Stomach smooth muscle (tissue), 2 donors: ENCODE data around the gene BRAF.
"Not testable (repeated sequence)": the region's sequence is repeated elsewhere in the genome, so short reads cannot be mapped to it uniquely, and the experiment has no call there.

Experiments used
- H3K27ac ChIP-seq: one replicate; pipeline ENCODE4 v1.7.0; 2013; ENCODE audit warnings: mild to moderate bottlenecking, low read length, inconsistent platforms
- H3K27me3 ChIP-seq, 2 donors: one replicate each; pipeline ENCODE4 v1.7.0; 2013; ENCODE audit warnings: low read length in 2 of 2; ENCODE audit not compliant: insufficient read depth in 2 of 2, control insufficient read depth in 1 of 2
- H3K36me3 ChIP-seq, 2 donors: one replicate each; pipeline ENCODE4 v1.7.0; 2013; ENCODE audit warnings: low read length in 2 of 2; ENCODE audit not compliant: control insufficient read depth in 2 of 2, insufficient read depth in 2 of 2
- H3K4me1 ChIP-seq: one replicate; pipeline ENCODE4 v1.7.0; 2013; ENCODE audit warnings: low read length; ENCODE audit not compliant: control insufficient read depth, insufficient read depth
- H3K4me3 ChIP-seq, 2 donors: one replicate each; pipeline ENCODE4 v1.7.0; 2013; ENCODE audit warnings: low read length in 2 of 2
- H3K9ac ChIP-seq, 2 donors: one replicate each; pipeline ENCODE4 v1.7.0; 2013; ENCODE audit warnings: low read length in 2 of 2, mild to moderate bottlenecking in 1 of 2
- H3K9me3 ChIP-seq, 2 donors: one replicate each; pipeline ENCODE4 v1.7.0; 2013; ENCODE audit warnings: low read length in 2 of 2; ENCODE audit not compliant: control insufficient read depth in 2 of 2
- donor health status: healthy.
- donor health status: Pancreatic carcinoma.

The BRAF gene

DNA sequence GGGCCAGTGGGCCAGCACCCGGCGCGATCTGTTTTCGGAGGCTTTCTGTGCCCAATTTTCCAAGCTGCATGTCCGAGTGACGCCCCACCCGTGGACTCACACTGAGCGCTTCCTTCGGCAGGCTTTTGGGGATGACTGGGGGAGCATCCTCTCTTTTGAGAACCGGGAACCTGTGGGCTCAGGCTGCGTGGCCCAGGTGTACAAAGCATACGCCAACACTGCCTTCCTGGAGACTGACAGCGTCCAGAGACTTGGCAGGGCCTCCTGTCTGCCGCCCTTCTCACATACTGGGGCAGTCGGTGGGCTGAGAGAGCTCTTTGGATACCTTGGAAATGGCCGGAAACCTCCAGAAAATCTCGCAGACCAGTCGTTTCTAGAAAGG lies 251.0 kb downstream of the BRAF start:
- Histone ChIP-seq H3K36me3 (peaks cover 0 to 7% of the 10 kb centered on the region in 2 donors), H3K4me3 (peak overlapping the region; percentile 66 to 82), H3K9me3 (no peaks in the 10 kb centered on the region), H3K27me3 (no peaks in the 10 kb centered on the region), H3K9ac (peak overlapping the region; percentile 73 to 80), H3K27ac (peak overlapping the region; percentile 37), H3K4me1 (peaks cover 30% of the 10 kb centered on the region)

DNA sequence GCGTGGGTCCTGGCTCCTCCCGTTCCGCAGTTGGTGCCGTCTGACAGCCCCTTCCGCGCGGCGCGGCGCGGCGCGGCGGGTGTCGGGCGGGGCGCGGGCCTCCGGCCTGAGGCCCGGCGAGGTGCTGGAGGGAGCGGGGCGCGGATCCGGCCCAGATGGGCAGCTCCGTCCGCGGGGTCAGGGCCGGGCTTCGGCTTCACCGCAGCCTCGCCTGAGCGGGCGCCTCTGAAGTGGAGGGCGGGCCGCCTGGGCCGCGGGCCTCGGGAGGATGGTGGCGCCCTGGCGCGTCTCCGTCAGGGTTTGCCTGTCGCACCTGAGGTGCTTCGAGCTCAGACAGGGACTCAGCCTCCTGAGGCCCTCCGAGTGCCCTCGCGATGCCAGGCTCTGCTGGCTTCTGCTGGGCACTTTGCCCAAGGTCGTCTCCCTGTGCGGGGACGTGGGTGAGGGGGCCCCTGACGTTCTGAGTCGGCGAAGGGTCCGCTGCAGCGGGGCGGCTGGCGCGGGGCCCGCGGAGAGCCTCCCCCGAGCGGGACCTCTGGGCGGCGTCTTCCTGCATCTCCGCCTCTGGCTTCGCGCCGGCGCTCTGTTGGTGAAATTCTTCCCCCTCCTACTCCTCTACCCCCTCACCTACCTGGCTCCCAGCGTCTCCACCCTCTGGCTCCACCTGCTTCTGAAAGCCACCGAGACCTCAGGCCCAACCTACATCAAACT lies 251.5 kb downstream of the BRAF start:
- H3K27me3 ChIP-seq: no peaks in the 10 kb centered on the region
- H3K4me1 ChIP-seq: peaks cover 30% of the 10 kb centered on the region
- H3K9me3 ChIP-seq: no peaks in the 10 kb centered on the region
- peak overlapping the region; percentile 37 for H3K27ac ChIP-seq
- H3K9ac ChIP-seq: peak overlapping the region; percentile 73 to 80
- H3K36me3 ChIP-seq: peaks cover 0 to 7% of the 10 kb centered on the region in 2 donors
- peak overlapping the region; percentile 66 to 82 for H3K4me3 ChIP-seq

DNA sequence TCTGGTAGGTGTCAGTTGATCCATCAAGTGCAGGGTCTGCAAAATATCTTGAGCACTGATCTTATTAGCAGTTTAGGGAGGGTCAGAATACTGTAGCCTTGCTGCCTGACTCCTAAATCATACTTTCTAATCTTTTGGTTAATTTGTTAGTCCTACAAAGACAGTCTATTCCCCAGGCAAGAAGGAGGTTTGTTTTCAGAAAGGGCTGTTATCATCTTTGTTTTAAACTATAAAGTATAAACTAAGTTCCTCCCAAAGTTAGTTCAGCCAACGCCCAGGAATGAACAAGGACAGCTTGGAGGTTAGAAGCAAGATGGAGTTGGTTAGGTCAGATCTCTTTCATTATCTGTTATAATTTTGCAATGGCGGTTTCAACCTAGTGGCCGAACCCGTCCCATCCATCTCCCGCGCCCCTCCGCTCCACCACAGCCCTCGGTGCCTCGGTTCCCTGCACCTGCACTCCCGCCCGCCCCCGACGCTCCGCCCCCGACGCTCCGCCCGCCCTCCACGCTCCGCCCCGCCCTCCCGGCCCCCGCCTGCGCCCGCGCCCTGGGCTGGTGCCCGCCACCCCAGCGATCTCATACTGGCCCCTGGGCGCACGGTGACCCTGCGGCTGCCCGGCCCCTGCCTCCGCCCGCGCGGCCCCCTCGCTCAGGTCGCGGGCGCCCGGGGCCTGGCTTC lies 252.2 kb downstream of the BRAF start, which contains the start of gene ADCK2:
Gene ADCK2, plus strand, starts transcription at position 564 of the 681 bp plus-strand sequence. CDS start 386 bp downstream, outside the sequence.
- Histone ChIP-seq H3K4me3 (peak within 1 kb of the TSS; percentile 66 to 82), H3K9ac (peak within 1 kb of the TSS; percentile 73 to 80), H3K9me3 (no peaks in the 10 kb centered on the region), H3K36me3 (peaks cover 0 to 2% of the 10 kb centered on the region in 2 donors), H3K27ac (peak within 1 kb of the TSS; percentile 37), H3K4me1 (peaks cover 30% of the 10 kb centered on the region), H3K27me3 (no peaks in the 10 kb centered on the region)

DNA sequence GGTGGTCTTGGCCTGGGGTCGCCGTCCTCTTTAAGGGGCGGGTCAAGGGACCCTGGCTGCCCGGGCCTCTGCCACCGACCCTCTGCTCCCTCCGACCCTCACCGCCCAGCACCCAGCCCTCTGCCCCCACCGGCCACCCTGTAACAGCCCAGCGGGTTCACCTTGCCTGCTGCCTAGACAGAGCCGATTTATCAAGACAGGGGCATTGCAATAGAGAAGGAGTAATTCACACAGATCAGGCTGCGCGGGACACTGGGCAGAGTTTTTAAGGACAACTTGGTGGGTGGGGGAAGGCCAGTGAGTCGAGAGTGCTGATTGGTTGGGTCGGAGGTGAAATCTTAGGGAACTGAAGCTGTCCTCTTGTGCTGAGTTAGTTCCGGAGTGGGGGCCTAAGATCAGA lies 252.8 kb downstream of the BRAF start:
- Histone ChIP-seq H3K4me3 (peak overlapping the region; percentile 46 to 82), H3K9me3 (no peaks in the 10 kb centered on the region), H3K36me3 (peaks cover 0 to 2% of the 10 kb centered on the region in 2 donors), H3K27me3 (no peaks in the 10 kb centered on the region), H3K9ac (peak overlapping the region in 1 of 2 donors; percentile 9), H3K4me1 (peaks cover 30% of the 10 kb centered on the region), H3K27ac (no peak overlapping the region)

DNA sequence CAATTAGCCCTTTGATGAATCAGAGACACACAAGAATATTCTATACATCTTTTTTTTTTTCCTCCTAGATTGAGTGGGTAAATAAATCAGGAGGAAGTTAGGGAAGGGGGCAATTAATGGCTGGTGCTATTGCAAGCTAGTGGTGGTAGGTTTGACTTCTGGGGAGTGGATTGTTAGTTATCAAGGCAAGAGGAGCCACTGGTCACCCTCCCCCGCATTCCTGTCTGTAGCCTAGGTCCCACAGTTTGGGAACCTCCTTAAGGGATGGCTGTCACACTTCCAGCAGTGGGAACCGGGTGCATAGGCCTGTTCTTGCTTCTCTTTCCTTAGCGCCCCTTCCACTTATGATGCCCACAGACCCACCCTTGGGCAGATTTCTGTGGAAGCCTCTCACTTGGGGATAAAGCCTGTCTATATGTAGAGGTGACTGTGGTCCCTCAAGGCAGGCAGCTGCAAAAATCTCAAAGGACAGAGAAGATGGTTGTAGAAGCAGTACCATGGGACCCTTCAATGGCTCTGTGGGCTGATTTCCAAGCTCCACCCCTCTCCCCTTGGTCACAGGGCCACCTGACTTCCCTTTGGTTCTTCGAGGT lies 254.3 kb downstream of the BRAF start:
- no peak overlapping the region for H3K9ac ChIP-seq
- H3K36me3 ChIP-seq: no peaks in the 10 kb centered on the region
- H3K27me3 ChIP-seq: no peaks in the 10 kb centered on the region
- peaks cover 26% of the 10 kb centered on the region for H3K4me1 ChIP-seq
- H3K9me3 ChIP-seq: no peaks in the 10 kb centered on the region
- no peak overlapping the region for H3K4me3 ChIP-seq
- no peak overlapping the region for H3K27ac ChIP-seq

DNA sequence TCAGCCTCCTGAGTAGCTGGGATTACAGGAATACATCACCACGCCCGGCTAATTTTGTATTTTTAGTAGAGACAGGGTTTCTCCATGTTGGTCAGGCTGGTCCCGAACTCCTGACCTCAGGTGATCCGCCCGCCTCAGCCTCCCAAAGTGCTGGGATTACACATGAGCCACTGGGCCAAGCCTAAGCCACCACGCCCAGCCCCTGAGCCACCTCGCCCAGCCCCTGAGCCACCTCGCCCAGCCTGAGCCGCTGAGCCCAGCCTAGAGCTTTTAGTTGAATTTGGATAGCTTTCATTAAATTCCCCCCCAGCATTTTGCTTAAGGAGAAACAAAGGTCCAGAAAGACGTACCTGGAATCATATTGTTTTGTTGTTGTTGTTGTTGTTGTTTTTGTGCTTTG lies 254.9 kb downstream of the BRAF start:
- not testable (repeated sequence) for H3K27ac ChIP-seq, H3K27me3 ChIP-seq, H3K4me3 ChIP-seq, H3K9ac ChIP-seq, H3K36me3 ChIP-seq, H3K9me3 ChIP-seq
- peaks cover 20% of the 10 kb centered on the region for H3K4me1 ChIP-seq

DNA sequence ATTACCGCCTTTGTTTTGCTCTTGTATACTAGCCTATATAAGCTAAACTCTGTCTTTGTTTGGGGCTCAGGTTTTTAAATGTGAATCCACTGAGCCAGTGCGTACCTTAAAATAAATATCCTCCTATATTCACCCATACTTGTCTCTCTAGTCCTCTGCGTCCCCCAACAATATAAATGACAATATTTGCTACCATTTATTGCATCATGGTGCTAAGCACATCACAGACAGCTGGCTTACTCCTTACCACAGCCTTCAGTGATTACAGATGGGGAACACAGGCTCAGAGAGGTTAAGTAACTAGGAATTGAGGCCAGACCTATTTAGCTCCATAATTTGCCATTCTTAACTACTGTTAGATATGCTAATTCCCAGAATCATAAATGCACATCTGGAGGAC lies 255.4 kb downstream of the BRAF start:
- no peak overlapping the region for H3K4me3 ChIP-seq
- H3K4me1 ChIP-seq: peaks cover 17% of the 10 kb centered on the region
- no peaks in the 10 kb centered on the region for H3K27me3 ChIP-seq
- H3K9ac ChIP-seq: no peak overlapping the region
- H3K36me3 ChIP-seq: no peaks in the 10 kb centered on the region
- no peaks in the 10 kb centered on the region for H3K9me3 ChIP-seq
- H3K27ac ChIP-seq: no peak overlapping the region
